OCI-LY1 (cell line): ENCODE results near the gene MINK1.

Source experiments
- H2AFZ ChIP-seq: fragments of 200-600 bp; sonication (generic), shearing (Covaris generic); 2 replicates; pipeline ENCODE4 v1.6.0; 2014; ENCODE audit warnings: antibody characterized with exemption, mild to moderate bottlenecking, low read length
- H3F3A ChIP-seq: fragments of 200-600 bp; sonication (generic), shearing (Covaris generic); 2 replicates; pipeline ENCODE4 v1.6.0; 2014; ENCODE audit warnings: mild to moderate bottlenecking, antibody characterized with exemption, low read length, moderate library complexity; ENCODE audit not compliant: insufficient read depth
- H3K27ac ChIP-seq: fragments of 200-600 bp; sonication (generic); 2 replicates; pipeline ENCODE4 v1.5.1; 2014; ENCODE audit warnings: low read length, mixed run types, mild to moderate bottlenecking, low read depth; ENCODE audit not compliant: poor library complexity, severe bottlenecking
- H3K27me3 ChIP-seq: fragments of 200-600 bp; sonication (generic); 2 replicates; pipeline ENCODE4 v1.6.0; 2014; ENCODE audit warnings: antibody characterized with exemption, mild to moderate bottlenecking, low read length, moderate library complexity; ENCODE audit not compliant: insufficient read depth
- H3K36me3 ChIP-seq: fragments of 200-600 bp; sonication (generic); 2 replicates; pipeline ENCODE4 v1.6.1; 2014; ENCODE audit warnings: mild to moderate bottlenecking, antibody characterized with exemption, low read length, moderate library complexity, mixed read lengths; ENCODE audit not compliant: insufficient read depth
- H3K4me1 ChIP-seq: fragments of 200-600 bp; sonication (generic); 2 replicates; pipeline ENCODE4 v1.5.1; 2014; ENCODE audit warnings: mild to moderate bottlenecking, low read length, moderate library complexity; ENCODE audit not compliant: insufficient read depth, severe bottlenecking
- H3K4me2 ChIP-seq: fragments of 200-600 bp; sonication (generic), shearing (Covaris generic); 2 replicates; pipeline ENCODE4 v1.6.1; 2014; ENCODE audit warnings: low read length
- H3K4me3 ChIP-seq: fragments of 200-600 bp; sonication (generic); 2 replicates; pipeline ENCODE4 v1.5.1; 2014; ENCODE audit warnings: low read length, low read depth, mild to moderate bottlenecking, mixed read lengths; ENCODE audit not compliant: poor library complexity, severe bottlenecking
- H3K79me2 ChIP-seq: fragments of 200-600 bp; shearing (Covaris generic); 2 replicates; pipeline ENCODE4 v1.6.1; 2016; ENCODE audit warnings: mixed run types, low read length, mixed read lengths; ENCODE audit not compliant: insufficient read depth
- H3K9ac ChIP-seq: fragments of 200-600 bp; sonication (generic), shearing (Covaris generic); 2 replicates; pipeline ENCODE4 v1.6.1; 2014; ENCODE audit warnings: mild to moderate bottlenecking, low read length, mixed read lengths
- H3K9me2 ChIP-seq: fragments of 200-600 bp; sonication (generic), shearing (Covaris generic); 2 replicates; pipeline ENCODE4 v1.6.1; 2014; ENCODE audit warnings: low read depth, mild to moderate bottlenecking, low read length, mixed read lengths
- H3K9me3 ChIP-seq: fragments of 200-600 bp; shearing (Covaris generic); 2 replicates; pipeline ENCODE4 v1.6.1; 2014; ENCODE audit warnings: low read length, mixed read lengths
- H4K20me1 ChIP-seq: fragments of 200-600 bp; sonication (generic), shearing (Covaris generic); 2 replicates; pipeline ENCODE4 v1.6.0; 2016; ENCODE audit warnings: mild to moderate bottlenecking, low read length; ENCODE audit not compliant: insufficient read depth
- CTCF ChIP-seq: fragments of 200-600 bp; sonication (generic), shearing (Covaris generic); IDR thresholded peaks from 2 replicates; pipeline ENCODE4 v1.5.1; 2017; ENCODE audit warnings: mild to moderate bottlenecking, antibody characterized with exemption, low read length, moderate library complexity, mixed read lengths
- EZH2 ChIP-seq: fragments of 200-600 bp; sonication (generic), shearing (Covaris generic); IDR thresholded peaks from 2 replicates; pipeline ENCODE4 v1.8.0; 2017; ENCODE audit warnings: borderline replicate concordance, mixed run types, mild to moderate bottlenecking, antibody characterized with exemption, low read length, moderate library complexity, mixed read lengths

The MINK1 gene

GRCh38 chr17:4802228-4802627, 30.9 kb upstream of the MINK1 start, which contains the start of gene C17orf114:
Gene C17orf114, minus strand, starts transcription at chr17:4802328.
- peaks cover 8% of the 10 kb centered on the region for H3K4me1 ChIP-seq
- no peak for TF ChIP-seq EZH2
- TF ChIP-seq CTCF, result no peak
- no peak within 1 kb of the TSS for H3K9ac ChIP-seq
- H3K27me3 ChIP-seq, result no peaks in the 10 kb centered on the region
- H3K79me2 ChIP-seq, result no peaks in the 10 kb centered on the region
- no peak within 1 kb of the TSS for H3K4me2 ChIP-seq
- H4K20me1 ChIP-seq, result no peaks in the 10 kb centered on the region
- no peaks in the 10 kb centered on the region for H3K9me3 ChIP-seq
- peaks cover 17% of the 10 kb centered on the region for H3K36me3 ChIP-seq
- no peaks in the 10 kb centered on the region for H3F3A ChIP-seq
- H2AFZ ChIP-seq, result no peak within 1 kb of the TSS
- H3K27ac ChIP-seq, result no peak within 1 kb of the TSS
- H3K4me3 ChIP-seq, result no peak within 1 kb of the TSS
- H3K9me2 ChIP-seq, result no peaks in the 10 kb centered on the region

GRCh38 chr17:4806456-4806776, 26.7 kb upstream of the MINK1 start:
- Histone ChIP-seq H2AFZ (no peak overlapping the region), H3K79me2 (no peaks in the 10 kb centered on the region), H3F3A (no peaks in the 10 kb centered on the region), H3K9ac (peak overlapping the region; percentile 67), H3K4me3 (peak overlapping the region; percentile 68), H3K27me3 (no peaks in the 10 kb centered on the region), H3K4me1 (peaks cover 15% of the 10 kb centered on the region), H3K27ac (no peak overlapping the region), H3K36me3 (no peaks in the 10 kb centered on the region), H3K4me2 (peak overlapping the region; percentile 84), H3K9me2 (no peaks in the 10 kb centered on the region), H3K9me3 (no peaks in the 10 kb centered on the region), H4K20me1 (no peaks in the 10 kb centered on the region)
- TF ChIP-seq EZH2 (no peak), CTCF (no peak)

- Histone ChIP-seq H3K27ac (no peak within 1 kb of the TSS), H3K27me3 (no peaks in the 10 kb centered on the region)
Observed at GRCh38 chr17:4806777-4807604, 26.1 kb upstream of the MINK1 start, which contains the start of gene PLD2. Gene PLD2, plus strand, starts transcription at chr17:4807152. Its CDS starts 621 bp downstream, at chr17:4807773.

More at GRCh38 chr17:4806777-4807604, 26.1 kb upstream of the MINK1 start, which contains the start of gene PLD2:
- peak within 1 kb of the TSS; percentile 68 for H3K4me3 ChIP-seq
- no peaks in the 10 kb centered on the region for H3F3A ChIP-seq
- H4K20me1 ChIP-seq, result no peaks in the 10 kb centered on the region
- no peaks in the 10 kb centered on the region for H3K9me3 ChIP-seq
- TF ChIP-seq CTCF, result no peak
- TF ChIP-seq EZH2, result no peak
- H3K4me1 ChIP-seq, result peaks cover 15% of the 10 kb centered on the region
- peak within 1 kb of the TSS; percentile 84 for H3K4me2 ChIP-seq
- H3K79me2 ChIP-seq, result no peaks in the 10 kb centered on the region
- no peaks in the 10 kb centered on the region for H3K9me2 ChIP-seq
- no peak within 1 kb of the TSS for H2AFZ ChIP-seq
- H3K36me3 ChIP-seq, result no peaks in the 10 kb centered on the region
- H3K9ac ChIP-seq, result peak within 1 kb of the TSS; percentile 67
